H7 (cell line): ENCODE results near the gene CAMK2A. TPM values are rescaled to one million over a fixed set of nuclear protein-coding genes. Genes with fewer than 3 reads are reported as not detected.
"Not testable (repeated sequence)": the region's sequence is repeated elsewhere in the genome, so short reads cannot be mapped to it uniquely, and the experiment has no call there.

Source experiments
- DNase-seq: peaks from one replicate; pipeline ENCODE4 v3.0.0; 2012
- H3K27me3 ChIP-seq: 2 replicates; pipeline ENCODE4 v1.6.0; 2011; ENCODE audit warnings: mild to moderate bottlenecking, low read length; ENCODE audit not compliant: control insufficient read depth, insufficient read depth
- H3K36me3 ChIP-seq: replicated peaks from 2 replicates; pipeline ENCODE4 v1.5.1; 2011; ENCODE audit warnings: low read length; ENCODE audit not compliant: control insufficient read depth, insufficient read depth
- H3K4me3 ChIP-seq: 2 replicates; pipeline ENCODE4 v1.5.1; 2011; ENCODE audit warnings: low read depth, mild to moderate bottlenecking, control low read depth, low read length, moderate library complexity; ENCODE audit not compliant: insufficient read depth
- total RNA-seq: library from RNA; depleted of rRNA; stranded (reverse); fragments of >200 nt; shearing (Covaris generic); gene quantifications from 2 replicates; pipeline ENCODE4 v1.2.3, GENCODE V29; 2014

CAMK2A gene
- total RNA-seq, 1 experiment from 2014 or later, result 0.07 TPM

GRCh38 chr5:150253416-150254208, 36.0 kb downstream of the CAMK2A start:
- no peaks in the 10 kb centered on the region for H3K36me3 ChIP-seq
- peak; percentile 83 for DNase-seq
- H3K27me3 ChIP-seq, result no peaks in the 10 kb centered on the region
- H3K4me3 ChIP-seq, result no peak overlapping the region

DNA sequence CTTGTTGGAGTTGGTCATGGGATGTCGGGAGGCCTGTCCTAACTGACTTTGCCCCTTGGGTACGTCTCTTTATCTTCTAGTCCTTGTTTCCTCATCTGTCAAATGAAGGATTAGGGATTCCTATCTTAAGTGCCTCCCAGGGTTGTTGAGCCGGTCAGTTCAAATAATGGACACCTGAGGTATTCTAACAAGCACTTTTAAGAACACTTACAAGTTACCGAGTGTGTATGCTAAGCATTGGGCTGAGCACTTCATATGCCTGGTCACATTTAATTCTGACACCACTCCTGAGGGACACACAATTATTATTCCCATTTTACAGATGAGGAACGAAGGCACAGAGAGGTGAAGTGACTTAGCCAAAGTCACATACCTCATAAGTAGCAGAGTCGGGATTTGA, 37.1 kb downstream of the CAMK2A start:
- Histone ChIP-seq H3K27me3 (no peaks in the 10 kb centered on the region), H3K36me3 (no peaks in the 10 kb centered on the region), H3K4me3 (no peak overlapping the region)
- DNase-seq, result no peak

GRCh38 chr5:150251504-150251903, 38.1 kb downstream of the CAMK2A start:
- Histone ChIP-seq H3K36me3 (no peaks in the 10 kb centered on the region), H3K4me3 (no peak overlapping the region), H3K27me3 (no peaks in the 10 kb centered on the region)
- DNase-seq, result no peak

GRCh38 chr5:150249744-150250143, 39.8 kb downstream of the CAMK2A start:
- DNase-seq, result no peak
- Histone ChIP-seq H3K4me3 (no peak overlapping the region), H3K27me3 (no peaks in the 10 kb centered on the region), H3K36me3 (no peaks in the 10 kb centered on the region)

GRCh38 chr5:150248946-150249345, 40.6 kb downstream of the CAMK2A start:
- no peak for DNase-seq
- Histone ChIP-seq H3K4me3 (no peak overlapping the region), H3K36me3 (no peaks in the 10 kb centered on the region), H3K27me3 (no peaks in the 10 kb centered on the region)

DNA sequence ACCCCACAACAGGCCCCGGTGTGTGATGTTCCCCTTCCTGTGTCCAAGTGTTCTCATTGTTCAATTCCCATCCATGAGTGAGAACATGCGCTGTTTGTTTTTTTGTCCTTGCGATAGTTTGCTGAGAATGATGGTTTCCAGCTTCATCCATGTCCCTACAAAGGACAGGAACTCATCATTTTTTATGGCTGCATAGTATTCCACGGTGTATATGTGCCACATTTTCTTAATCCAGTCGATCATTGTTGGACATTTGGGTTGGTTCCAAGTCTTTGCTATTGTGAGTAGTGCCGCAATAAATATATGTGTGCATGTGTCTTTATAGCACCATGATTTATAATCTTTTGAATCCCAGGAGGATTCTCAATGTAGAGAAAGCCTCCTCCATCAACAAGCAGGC, 41.1 kb downstream of the CAMK2A start:
- not testable (repeated sequence) for H3K4me3 ChIP-seq, H3K36me3 ChIP-seq, H3K27me3 ChIP-seq, DNase-seq

DNA sequence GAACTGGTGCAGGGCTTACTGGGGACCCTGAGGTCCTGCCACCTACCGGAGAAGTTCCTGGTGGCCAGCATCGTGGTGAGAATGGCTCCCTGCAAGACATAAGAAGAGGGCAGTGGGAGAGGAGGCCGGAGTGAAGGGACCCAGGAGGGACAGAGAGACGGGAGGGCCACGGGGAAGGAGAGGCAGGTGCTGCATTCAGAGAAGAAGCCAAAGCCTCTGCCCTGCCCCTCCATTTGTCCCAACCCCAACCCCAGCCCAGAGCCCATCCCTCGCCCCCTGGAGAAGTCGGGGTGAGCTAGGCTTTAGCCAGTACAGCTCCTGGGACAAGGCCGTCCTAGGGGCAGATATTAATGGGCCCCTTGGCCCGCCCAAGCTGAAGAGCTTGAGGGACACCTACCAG, 41.8 kb downstream of the CAMK2A start:
- DNase-seq, result no peak
- H3K27me3 ChIP-seq, result no peaks in the 10 kb centered on the region

GRCh38 chr5:150246835-150247234, 42.7 kb downstream of the CAMK2A start:
- H3K4me3 ChIP-seq, result no peak overlapping the region
- H3K36me3 ChIP-seq, result no peaks in the 10 kb centered on the region
- H3K27me3 ChIP-seq, result no peaks in the 10 kb centered on the region
- no peak for DNase-seq

More for the DNA sequence above, 41.8 kb downstream of the CAMK2A start:
- Histone ChIP-seq H3K4me3 (no peak overlapping the region), H3K36me3 (no peaks in the 10 kb centered on the region)

GRCh38 chr5:150246429-150246828, 43.1 kb downstream of the CAMK2A start:
- Histone ChIP-seq H3K27me3 (no peaks in the 10 kb centered on the region), H3K4me3 (no peak overlapping the region), H3K36me3 (no peaks in the 10 kb centered on the region)
- DNase-seq, result no peak

DNA sequence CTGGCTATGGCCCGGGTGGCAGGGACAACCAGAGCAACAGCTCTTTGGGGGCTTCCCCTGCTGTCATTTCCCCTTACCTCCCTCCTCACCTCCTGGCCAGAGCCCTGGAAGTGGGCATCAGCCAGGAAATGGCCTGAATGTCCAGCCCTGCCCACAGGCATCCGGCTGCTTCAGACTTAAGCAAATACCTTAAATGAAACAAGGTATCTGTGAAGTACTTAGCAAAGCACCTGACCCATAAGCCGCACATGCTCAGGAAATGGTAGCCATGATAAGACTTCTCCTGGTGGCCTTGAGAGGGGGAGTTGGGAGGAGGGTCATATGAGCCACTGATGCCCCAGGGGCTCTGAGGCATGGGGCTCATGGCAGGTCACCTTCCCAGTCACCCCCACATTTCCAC, 43.8 kb downstream of the CAMK2A start:
- no peaks in the 10 kb centered on the region for H3K27me3 ChIP-seq
- H3K36me3 ChIP-seq, result no peaks in the 10 kb centered on the region
- DNase-seq, result no peak
- no peak overlapping the region for H3K4me3 ChIP-seq

DNA sequence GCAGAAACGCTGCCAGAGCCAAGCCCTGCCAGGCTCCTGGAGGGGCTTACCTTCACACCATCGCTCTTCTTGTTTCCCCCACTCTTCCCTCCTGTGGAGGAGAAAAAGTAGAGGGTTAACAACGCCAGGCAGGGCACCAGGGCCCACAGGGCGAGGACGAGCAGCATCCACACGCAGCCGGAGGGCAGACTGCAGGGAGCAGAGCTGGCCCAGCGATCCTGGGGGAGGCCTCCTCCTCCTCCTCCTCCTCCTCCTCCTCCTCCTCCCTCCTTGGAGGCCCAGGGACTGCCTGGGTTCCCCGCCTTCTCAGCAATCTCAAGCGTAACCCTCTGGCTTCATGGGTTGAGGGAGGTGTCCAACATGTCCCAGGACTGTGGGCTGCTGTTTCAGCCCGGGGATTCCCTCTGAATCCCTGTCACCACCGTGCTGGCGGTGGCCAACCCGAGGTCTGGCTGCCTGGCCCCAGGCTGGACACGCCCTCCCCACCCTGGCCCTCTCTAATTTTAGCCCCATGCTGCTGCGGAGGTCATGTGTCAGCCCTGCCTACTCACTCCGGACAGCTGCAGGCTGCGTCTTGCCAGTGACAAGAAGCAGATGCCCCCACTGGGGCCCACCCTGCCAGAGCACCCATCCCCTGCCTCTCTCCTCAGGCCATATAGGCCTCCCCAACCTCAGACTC, 44.3 kb downstream of the CAMK2A start:
- no peaks in the 10 kb centered on the region for H3K36me3 ChIP-seq
- DNase-seq, result no peak
- no peak overlapping the region for H3K4me3 ChIP-seq
- no peaks in the 10 kb centered on the region for H3K27me3 ChIP-seq

DNA sequence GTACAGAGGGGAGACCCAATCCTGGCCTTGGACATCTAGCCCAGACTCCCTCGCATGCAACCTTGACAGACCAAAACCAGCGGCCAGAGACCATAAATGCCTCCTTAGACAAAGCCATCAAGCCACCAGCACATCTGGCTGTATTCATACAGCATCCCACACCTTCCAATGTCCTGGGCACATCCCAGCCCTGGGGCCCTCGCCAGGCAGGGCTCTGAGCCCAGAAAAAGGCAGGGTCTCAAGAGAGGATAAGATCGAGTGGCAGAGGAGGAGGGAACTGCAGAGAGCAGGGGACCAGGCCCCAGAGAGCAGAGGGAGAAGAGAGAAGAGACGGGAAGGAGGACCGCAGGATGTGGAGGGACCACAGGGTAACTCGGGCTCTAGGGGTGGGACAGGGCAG, 45.4 kb downstream of the CAMK2A start:
- DNase-seq, result no peak
- Histone ChIP-seq H3K27me3 (no peaks in the 10 kb centered on the region), H3K4me3 (no peak overlapping the region), H3K36me3 (no peaks in the 10 kb centered on the region)

GRCh38 chr5:150243590-150243989, 46.0 kb downstream of the CAMK2A start:
- Histone ChIP-seq H3K36me3 (no peaks in the 10 kb centered on the region), H3K27me3 (no peaks in the 10 kb centered on the region), H3K4me3 (no peak overlapping the region)
- no peak for DNase-seq

DNA sequence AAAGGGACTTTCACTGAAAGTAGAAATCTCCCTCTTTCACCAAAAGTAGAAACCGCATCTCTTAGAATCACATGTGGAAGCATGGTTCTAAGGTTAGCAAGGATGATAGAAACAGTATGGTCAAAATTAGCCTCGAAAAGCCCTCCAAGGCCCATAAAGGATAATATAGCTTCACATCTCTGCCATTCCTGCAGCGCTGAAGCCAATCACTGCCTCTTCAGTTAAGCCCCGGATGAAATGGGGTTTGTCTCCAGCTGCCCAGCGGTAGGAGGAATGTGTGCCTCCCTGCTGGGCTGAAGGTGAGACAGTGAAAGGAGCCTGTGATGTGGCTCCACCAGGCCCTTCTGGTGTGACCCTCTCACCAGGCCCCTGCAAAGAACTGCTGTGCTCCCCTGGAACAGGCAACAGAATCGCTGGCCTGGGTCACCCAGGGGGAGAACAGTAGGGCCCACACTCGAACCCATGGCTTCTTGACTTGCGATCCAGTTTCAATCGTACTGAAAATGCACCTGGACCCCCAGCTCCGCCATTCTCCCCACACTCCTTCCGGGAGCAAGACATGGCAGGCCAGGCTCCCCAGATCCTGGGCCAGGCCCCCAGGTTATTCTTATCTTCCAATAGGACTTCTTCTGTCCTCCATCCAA, 47.2 kb downstream of the CAMK2A start:
- Histone ChIP-seq H3K4me3 (no peak overlapping the region), H3K36me3 (no peaks in the 10 kb centered on the region), H3K27me3 (no peaks in the 10 kb centered on the region)
- no peak for DNase-seq
